Gastrocnemius medialis (tissue), 4 donors: Measurements from ENCODE around the gene TMSB10. TPM values are rescaled to one million over a fixed set of nuclear protein-coding genes. Genes with fewer than 3 reads are reported as not detected.

ENCODE experiments used
- ATAC-seq, 2 donors: fragments of 150-250 bp; one replicate each; pipeline ENCODE4 v1.9.1; 2016
- DNase-seq, 2 donors: peaks; one replicate each; pipeline ENCODE4 v3.0.0-alpha.2; 2019
- H3K27ac ChIP-seq, 4 donors: fragments of 200-600 bp; sonication (generic); 1 replicate in 1 of 4; 2 replicates in 3 of 4; pipeline ENCODE4 v1.5.1; 2016 to 2018; ENCODE audit warnings: mild to moderate bottlenecking in 2 of 4, moderate library complexity in 1 of 4
- H3K27me3 ChIP-seq, 3 donors: fragments of 200-600 bp; sonication (generic) in 2 of 3; 1 replicate in 1 of 3; 2 replicates in 2 of 3; pipeline versions ENCODE4 v1.5.1 to v1.6.0; 2016 to 2019; ENCODE audit warnings: mild to moderate bottlenecking in 1 of 3, moderate library complexity in 1 of 3
- H3K36me3 ChIP-seq, 2 donors: fragments of 200-600 bp; sonication (generic) in 1 of 2; one replicate each; pipeline ENCODE4 v1.5.1; 2017 to 2018
- H3K4me1 ChIP-seq, 2 donors: fragments of 200-600 bp; sonication (generic) in 1 of 2; one replicate each; pipeline ENCODE4 v1.5.1; 2016 to 2017; ENCODE audit warnings: mild to moderate bottlenecking in 2 of 2
- H3K4me3 ChIP-seq, 4 donors: fragments of 200-600 bp; sonication (generic) in 3 of 4; 1 replicate in 1 of 4; 2 replicates in 3 of 4; pipeline ENCODE4 v1.5.1; 2016 to 2019; ENCODE audit warnings: mild to moderate bottlenecking in 2 of 4
- H3K9me3 ChIP-seq, 3 donors: fragments of 200-600 bp; sonication (generic) in 2 of 3; 1 replicate in 1 of 3; 2 replicates in 2 of 3; pipeline ENCODE4 v1.5.1; 2016 to 2019
- CTCF ChIP-seq, 5 experiments: fragments of 450-650 bp in 3 of 5; fragments of 200-600 bp in 2 of 5; sonication (generic) in 2 of 5; IDR thresholded peaks in 4 of 5; conservative IDR thresholded peaks in 1 of 5; 1 replicate in 4 of 5; 2 replicates in 1 of 5; pipeline ENCODE4 v1.5.1; 2016 to 2019; ENCODE audit warnings: antibody characterized with exemption in 5 of 5, mild to moderate bottlenecking in 3 of 5, moderate library complexity in 3 of 5
- POLR2A ChIP-seq, 2 donors: fragments of 450-650 bp; IDR thresholded peaks; one replicate each; pipeline ENCODE4 v1.6.1; 2017; ENCODE audit warnings: antibody characterized with exemption in 2 of 2, mild to moderate bottlenecking in 2 of 2, moderate library complexity in 2 of 2
- in situ Hi-C, 4 donors: fragments of 200-750 bp; cut with MboI; loops; one replicate each; pipeline versions ENCODE4 v1.15.0 to v1.8.0; 2017; ENCODE audit warnings: low sequenced_read_pairs in 4 of 4
- intact Hi-C: fragments of 100-400 bp; cut with DNase I; formaldehyde crosslinking; loops from one replicate; pipeline ENCODE4 v1.15.1; 2023; ENCODE audit warnings: low total_unique reads
- total RNA-seq, 4 donors: library from RNA; depleted of rRNA; stranded (reverse); fragments of >200 nt; gene quantifications; one replicate each; pipeline versions ENCODE4 v1.1.0 to v1.2.3, GENCODE V29; 2016

TMSB10 gene
- total RNA-seq, 4 donors from 2014 or later, result 329 to 954 (median 486) TPM

GRCh38 chr2:84899304-84900204, 5.9 kb upstream of the TMSB10 start:
- no peak for TF ChIP-seq CTCF (IDR thresholded peaks at IDR 0.05 in 4 of 5, conservative IDR thresholded peaks at IDR 0.05 in 1 of 5)
- TF ChIP-seq POLR2A (IDR thresholded peaks at IDR 0.05), result no peak
- intact Hi-C loops (no loop called here), in situ Hi-C loops (loop anchor here in 1 of 4 donors (25.0 kb wide), 1 partner anchor 363 kb away; no protein-coding TSS in a partner anchor)
- ATAC-seq (no peak), DNase-seq (no peak)
- no peak overlapping the region for H3K4me3 ChIP-seq
- H3K4me1 ChIP-seq, result peaks cover 7 to 10% of the 10 kb centered on the region in 2 donors
- H3K36me3 ChIP-seq, result no peaks in the 10 kb centered on the region
- H3K27me3 ChIP-seq, result no peaks in the 10 kb centered on the region
- H3K27ac ChIP-seq, result no peak overlapping the region
- H3K9me3 ChIP-seq, result no peaks in the 10 kb centered on the region

GRCh38 chr2:84900971-84901370, 4.5 kb upstream of the TMSB10 start:
- no peak for TF ChIP-seq CTCF (IDR thresholded peaks at IDR 0.05 in 4 of 5, conservative IDR thresholded peaks at IDR 0.05 in 1 of 5)
- no peak for TF ChIP-seq POLR2A (IDR thresholded peaks at IDR 0.05)
- Histone ChIP-seq H3K27ac (no peak overlapping the region), H3K36me3 (no peaks in the 10 kb centered on the region), H3K4me3 (no peak overlapping the region), H3K9me3 (no peaks in the 10 kb centered on the region), H3K27me3 (peaks cover 0 to 4% (median 0%) of the 10 kb centered on the region in 3 donors), H3K4me1 (peaks cover 10 to 13% of the 10 kb centered on the region in 2 donors)
- intact Hi-C loops (no loop called here), in situ Hi-C loops (loop anchor here in 1 of 4 donors (25.0 kb wide), 1 partner anchor 361 kb away; no protein-coding TSS in a partner anchor)
- DNase-seq, result no peak
- ATAC-seq, result no peak

- no peak overlapping the region for H3K4me3 ChIP-seq
- H3K36me3 ChIP-seq, result no peaks in the 10 kb centered on the region
- intact Hi-C loops (no loop called here), in situ Hi-C loops (loop anchor here in 1 of 4 donors (25.0 kb wide), 1 partner anchor 361 kb away; no protein-coding TSS in a partner anchor)
- no peak overlapping the region for H3K27ac ChIP-seq
- ATAC-seq (no peak), DNase-seq (no peak)
- H3K4me1 ChIP-seq, result peaks cover 10 to 20% of the 10 kb centered on the region in 2 donors
- H3K27me3 ChIP-seq, result peaks cover 0 to 8% (median 0%) of the 10 kb centered on the region in 3 donors
- no peaks in the 10 kb centered on the region for H3K9me3 ChIP-seq
- TF ChIP-seq POLR2A (IDR thresholded peaks at IDR 0.05), result no peak
- TF ChIP-seq CTCF (IDR thresholded peaks at IDR 0.05 in 4 of 5, conservative IDR thresholded peaks at IDR 0.05 in 1 of 5), result no peak
These were observed 3.8 kb upstream of the TMSB10 start for GRCh38 chr2:84901593-84902120.

GRCh38 chr2:84902526-84902925, 2.9 kb upstream of the TMSB10 start:
- ATAC-seq, result no peak
- TF ChIP-seq CTCF (IDR thresholded peaks at IDR 0.05 in 4 of 5, conservative IDR thresholded peaks at IDR 0.05 in 1 of 5), result no peak
- no peak for TF ChIP-seq POLR2A (IDR thresholded peaks at IDR 0.05)
- in situ Hi-C loops, result loop anchor here in 1 of 4 donors (25.0 kb wide), 1 partner anchor 360 kb away; no protein-coding TSS in a partner anchor

More at GRCh38 chr2:84902526-84902925, 2.9 kb upstream of the TMSB10 start:
- Histone ChIP-seq H3K9me3 (no peaks in the 10 kb centered on the region), H3K27me3 (peaks cover 0 to 8% (median 0%) of the 10 kb centered on the region in 3 donors), H3K36me3 (no peaks in the 10 kb centered on the region), H3K4me1 (peaks cover 10 to 21% of the 10 kb centered on the region in 2 donors), H3K4me3 (no peak overlapping the region), H3K27ac (no peak overlapping the region)
- DNase-seq, result no peak
- intact Hi-C loops, result no loop called here
